Hindlimb muscle (tissue), 1 donor: ENCODE data around the gene CCL19. TPM values are rescaled to one million over a fixed set of nuclear protein-coding genes. Genes with fewer than 3 reads are reported as not detected.
"Not testable (repeated sequence)": the region's sequence is repeated elsewhere in the genome, so short reads cannot be mapped to it uniquely, and the experiment has no call there.

ENCODE experiments used
- DNase-seq: peaks from one replicate; pipeline ENCODE4 v3.0.0-alpha.2; 2013
- polyA plus RNA-seq: library from polyadenylated mRNA; unstranded; fragments of 120-200 nt; gene quantifications from one replicate; pipeline ENCODE4 v1.2.1, GENCODE V29; 2013; ENCODE audit not compliant: insufficient read length

Gene CCL19
- not detected for polyA plus RNA-seq

DNA sequence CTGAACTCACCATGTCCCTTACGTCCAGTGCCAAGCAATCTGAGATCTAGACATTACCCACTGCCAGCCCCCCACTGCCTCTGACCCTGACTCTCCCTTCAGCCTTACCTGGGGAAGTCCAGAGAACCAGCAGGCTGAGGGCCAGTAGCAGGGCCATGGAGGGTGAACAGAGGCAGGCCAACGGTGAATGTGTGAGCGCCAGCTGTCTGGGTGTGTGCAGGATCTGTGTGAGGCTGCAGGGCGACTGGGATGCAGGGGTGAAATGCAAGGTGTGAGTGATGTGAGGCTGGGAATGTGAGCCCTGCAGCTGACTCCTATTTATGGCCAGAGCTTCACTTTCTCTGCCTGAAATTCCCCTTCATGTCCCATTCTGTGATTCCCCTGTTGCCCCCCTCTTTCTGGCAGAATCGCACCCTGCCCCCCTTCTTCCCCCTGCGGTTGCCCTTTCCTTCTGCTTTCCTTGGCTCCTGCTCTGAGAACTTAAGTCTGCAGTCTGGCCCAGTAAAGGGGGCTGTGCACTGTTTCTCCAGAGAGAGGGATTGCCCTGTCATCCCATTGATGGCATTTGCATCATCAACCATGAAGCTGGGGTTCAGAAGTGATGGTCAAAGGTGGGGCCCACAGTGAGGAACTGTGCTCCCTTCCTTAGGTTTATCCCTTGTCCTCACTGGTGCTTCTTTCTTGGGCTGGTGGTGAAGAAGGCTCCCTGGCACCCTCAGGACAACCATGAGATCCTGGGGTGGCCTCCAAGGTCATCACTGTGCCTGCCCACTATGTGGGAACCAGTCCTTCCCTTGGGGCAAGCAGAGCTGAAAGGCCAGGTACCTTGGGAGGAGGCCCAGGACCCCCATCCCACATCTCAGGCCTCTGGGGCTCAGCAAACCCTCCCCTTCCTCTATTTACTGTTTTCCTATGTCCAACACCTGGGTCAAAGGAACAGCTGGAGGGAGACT, at the start of gene CCL19:
Gene CCL19, minus strand, starts transcription at position 294 of the 953 bp plus-strand sequence. Its CDS starts 137 bp downstream, at position 157.
- DNase-seq, result no peak

GRCh38 chr9:34740176-34740575, 49.1 kb upstream of the CCL19 start:
- not testable (repeated sequence) for DNase-seq

GRCh38 chr9:34737677-34738260, 46.7 kb upstream of the CCL19 start:
- DNase-seq, result no peak

- DNase-seq, result no peak
These were observed 43.6 kb upstream of the CCL19 start for GRCh38 chr9:34734720-34735119.

- DNase-seq, result no peak
These were observed 41.8 kb upstream of the CCL19 start for GRCh38 chr9:34732886-34733285.

- no peak for DNase-seq
These were observed 41.4 kb upstream of the CCL19 start for GRCh38 chr9:34732478-34732877.

- DNase-seq, result no peak
These were observed 32.1 kb upstream of the CCL19 start for GRCh38 chr9:34723141-34723540.

GRCh38 chr9:34719769-34720025, 28.6 kb upstream of the CCL19 start:
- not testable (repeated sequence) for DNase-seq

GRCh38 chr9:34719021-34719768, 28.1 kb upstream of the CCL19 start:
- no peak for DNase-seq

DNA sequence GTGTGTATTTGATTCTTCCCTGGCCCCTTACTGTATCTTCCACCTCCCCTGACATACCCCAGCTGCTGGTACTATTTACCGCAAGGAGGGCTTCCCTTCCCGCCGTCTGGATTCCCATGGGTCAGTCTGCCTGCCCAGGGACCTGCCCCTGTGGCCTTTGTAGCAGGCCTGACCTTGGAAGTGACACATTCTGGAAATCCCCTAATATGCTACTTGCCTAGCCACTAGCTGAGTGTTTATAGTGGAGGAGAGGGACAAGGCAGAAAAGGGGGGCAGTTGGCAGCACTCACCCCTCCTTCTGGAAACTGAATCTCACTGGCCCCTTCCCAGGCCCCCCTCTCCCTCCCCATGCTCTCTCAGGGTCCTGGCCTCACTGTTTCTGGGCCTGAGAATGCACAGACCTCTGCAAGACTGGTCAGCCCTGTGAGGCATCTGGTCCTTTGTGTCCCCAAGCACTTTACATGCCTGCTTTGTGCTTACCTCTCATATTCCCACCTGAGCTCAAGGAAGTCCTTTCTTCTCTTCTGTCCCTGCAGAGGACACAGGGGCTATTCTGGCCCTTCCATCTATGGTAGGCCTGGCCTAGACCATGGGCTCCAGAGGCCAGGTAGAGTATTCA, 27.0 kb upstream of the CCL19 start:
- no peak for DNase-seq

DNA sequence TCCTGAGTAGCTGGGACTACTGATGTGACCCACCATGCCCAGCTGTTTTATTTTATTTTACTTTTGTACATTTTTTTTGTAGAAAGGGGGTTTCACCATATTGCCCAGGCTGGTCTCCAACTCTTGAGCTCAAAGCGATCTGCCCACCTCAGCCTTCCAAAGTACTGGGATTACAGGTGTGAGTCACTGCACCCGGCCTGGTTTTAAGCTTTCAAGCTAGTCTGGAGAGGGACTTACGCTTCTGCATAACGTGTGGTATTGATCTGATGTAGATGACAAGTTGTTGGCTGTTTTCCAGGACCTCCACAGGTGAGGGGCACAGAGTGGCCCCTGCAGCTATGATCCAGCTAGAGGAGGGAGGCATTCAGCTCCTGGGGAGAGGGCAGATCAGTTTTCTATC, 25.6 kb upstream of the CCL19 start:
- no peak for DNase-seq

DNA sequence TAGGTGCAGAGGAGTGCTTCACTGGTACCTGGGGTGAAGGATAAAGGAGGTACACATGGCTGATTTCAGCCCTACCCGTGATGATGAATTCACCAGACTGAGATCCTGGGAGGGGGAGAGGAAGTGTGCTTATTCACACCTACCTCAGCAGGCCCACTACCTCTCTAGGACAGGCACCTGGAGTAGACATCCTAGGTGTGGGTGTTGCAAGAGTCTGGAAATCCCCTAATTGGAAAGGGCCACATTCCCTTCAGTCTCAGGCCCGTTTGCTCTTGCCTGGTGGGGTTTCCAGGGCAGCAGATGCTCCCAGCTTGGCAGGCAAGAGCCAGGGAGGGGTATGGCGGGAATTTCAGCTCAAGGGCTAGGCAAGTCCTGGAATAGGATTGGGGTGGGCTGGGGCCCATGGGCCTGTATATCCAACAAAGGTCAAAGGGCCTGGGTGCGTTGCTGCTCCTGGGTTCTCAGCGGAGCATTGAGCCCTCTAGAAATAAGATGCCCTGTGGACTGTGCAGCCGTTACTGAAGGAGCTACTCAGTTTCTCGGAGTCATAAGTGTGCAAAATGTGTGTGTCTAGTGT, 24.7 kb upstream of the CCL19 start:
- DNase-seq, result no peak

GRCh38 chr9:34714007-34714406, 22.9 kb upstream of the CCL19 start:
- DNase-seq, result no peak

DNA sequence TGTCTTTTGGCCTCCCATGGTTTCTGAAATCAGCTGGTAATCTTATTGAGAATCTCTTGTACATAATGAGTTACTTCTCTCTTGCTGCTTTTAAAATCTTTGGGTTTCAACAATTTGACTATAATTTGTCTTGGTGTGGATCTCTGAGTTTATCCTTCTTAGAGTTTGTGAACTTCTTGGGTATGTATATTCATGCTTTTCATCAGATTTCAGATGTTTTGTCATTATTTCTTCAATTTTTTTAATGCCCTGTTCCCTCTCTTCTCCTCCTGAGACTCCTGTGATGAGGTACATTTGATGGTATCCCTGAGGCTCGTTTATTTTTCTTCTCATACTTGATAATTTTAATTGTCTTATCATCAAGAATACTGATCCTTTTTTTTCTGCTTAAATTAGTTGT, 21.1 kb upstream of the CCL19 start:
- no peak for DNase-seq

GRCh38 chr9:34710023-34710422, 18.9 kb upstream of the CCL19 start, which contains the start of gene CCL21:
Gene CCL21, minus strand, starts transcription at chr9:34710136. Its CDS starts 70 bp downstream, at chr9:34710066.
- DNase-seq, result no peak

DNA sequence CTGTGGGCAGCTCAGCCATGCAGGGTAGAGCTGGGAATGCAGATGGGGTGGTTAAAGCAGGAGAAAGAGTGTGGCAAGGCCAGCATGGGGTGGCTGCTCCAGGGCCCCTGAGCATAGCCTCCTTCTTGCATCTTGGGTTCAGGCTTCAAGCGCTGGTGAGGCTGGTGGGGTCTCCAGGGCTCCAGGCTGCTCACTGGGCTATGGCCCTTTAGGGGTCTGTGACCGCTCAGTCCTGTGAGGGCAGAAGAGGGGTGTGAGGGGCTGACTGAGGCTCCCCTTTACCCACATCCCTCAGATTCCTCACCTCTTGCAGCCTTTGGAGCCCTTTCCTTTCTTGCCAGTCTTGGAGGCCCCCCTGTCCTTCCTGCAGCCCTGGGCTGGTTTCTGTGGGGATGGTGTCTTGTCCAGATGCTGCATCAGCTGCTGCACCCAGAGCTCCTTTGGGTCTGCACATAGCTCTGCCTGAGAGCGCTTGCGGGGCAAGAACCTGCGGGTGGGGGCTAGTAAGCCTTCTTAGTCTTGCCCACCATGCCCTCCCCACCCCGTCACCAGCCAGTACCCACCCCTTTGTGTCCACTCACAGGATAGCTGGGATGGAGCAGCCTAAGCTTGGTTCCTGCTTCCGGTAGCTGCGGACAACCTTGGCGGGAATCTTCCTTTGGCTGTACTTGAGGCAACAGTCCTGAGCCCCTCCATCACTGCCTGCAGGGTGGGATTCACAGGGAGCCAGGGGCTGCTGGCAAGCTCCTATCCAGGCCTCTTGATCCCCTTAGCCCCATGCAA, 18.3 kb upstream of the CCL19 start:
- no peak for DNase-seq

- no peak for DNase-seq
These were observed 16.1 kb upstream of the CCL19 start for GRCh38 chr9:34707130-34707529.

DNA sequence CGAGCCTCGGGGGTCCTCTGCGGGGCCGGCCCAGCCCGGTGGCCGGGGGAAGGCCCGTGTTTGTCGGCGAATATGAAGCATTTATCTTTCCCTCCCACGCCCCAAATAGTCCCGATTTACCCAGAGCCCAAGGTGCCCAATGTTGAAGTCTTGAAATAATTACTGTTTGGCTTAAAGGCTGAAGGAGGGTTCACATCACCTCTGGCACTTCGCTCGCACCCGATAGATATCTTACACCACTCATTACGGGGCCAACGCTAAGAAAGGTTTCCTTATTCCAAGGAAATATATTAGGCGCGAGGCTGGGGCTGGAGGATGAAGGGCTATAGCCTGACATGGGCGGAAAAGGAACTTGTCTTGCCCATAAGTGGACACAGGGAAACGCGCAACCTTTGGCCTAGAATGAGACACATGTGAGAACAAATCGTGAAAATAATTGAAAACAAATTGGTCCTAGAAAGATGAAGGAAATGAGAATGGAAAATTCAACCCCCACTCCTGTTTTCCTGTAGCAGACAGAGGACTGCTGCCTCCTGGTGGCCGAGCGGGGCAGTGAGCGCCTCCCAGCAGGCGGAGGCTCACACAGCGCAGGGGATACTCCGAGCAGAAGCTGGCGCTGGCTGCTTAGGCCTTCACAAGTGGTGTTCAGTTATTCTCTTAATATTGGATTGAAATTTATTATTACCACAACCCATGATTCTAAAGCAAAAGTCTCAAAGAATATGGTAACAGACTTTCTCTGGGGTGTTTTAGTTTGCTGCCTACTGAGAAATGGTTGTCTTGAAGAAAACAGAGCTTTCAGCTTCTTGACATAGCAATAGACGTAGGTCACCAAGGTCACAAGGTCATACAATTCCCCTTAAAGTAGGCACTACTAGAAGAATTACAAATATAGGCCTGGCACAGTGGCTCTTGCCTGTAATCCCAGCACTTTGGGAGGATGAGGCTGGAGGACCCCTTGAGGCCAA, 11.0 kb upstream of the CCL19 start:
- DNase-seq, result peak; percentile 85

DNA sequence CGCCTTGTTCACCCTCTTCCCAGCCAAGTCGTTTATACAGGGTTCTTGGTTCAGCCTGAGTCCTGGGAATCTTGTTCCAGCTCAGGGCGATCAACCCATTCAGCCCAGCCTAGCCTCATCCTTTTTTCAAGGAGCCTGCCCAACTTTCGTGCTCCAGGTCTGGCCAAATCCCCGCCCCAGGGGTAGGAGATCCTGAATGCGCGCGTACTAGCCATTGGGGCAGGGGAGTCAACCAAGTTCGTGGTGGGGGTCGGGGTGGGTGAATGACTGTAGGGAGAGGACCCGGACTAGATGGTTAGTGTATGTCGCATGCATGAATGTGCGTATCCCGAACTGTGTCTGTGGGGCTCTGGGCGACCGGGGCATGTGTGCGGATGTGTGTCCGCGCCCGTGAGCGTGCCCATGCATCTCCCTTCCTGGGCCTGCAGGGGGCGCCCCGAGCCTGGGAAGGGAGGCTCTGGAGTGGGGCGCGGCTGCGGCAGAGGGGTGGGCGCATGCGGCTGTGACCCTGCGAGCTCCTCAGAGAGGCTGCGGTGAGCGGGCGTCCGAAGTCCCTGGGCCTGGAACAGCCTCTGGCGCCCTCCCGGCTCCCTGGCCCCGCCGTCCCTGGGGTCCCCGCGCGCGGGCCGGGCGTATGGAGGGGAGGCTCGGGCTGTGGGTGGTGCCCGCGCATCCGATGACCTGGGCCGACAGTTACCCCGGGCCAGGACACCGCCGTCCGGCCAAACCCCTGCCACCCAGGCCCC, 10.1 kb upstream of the CCL19 start:
- peak; percentile 61 for DNase-seq

GRCh38 chr9:34694811-34695210, 3.7 kb upstream of the CCL19 start:
- DNase-seq, result no peak
